C4-2B (cell line): ENCODE results near the gene EHBP1.

ENCODE experiments used
- ZFX ChIP-seq: fragments of 450-650 bp; IDR thresholded peaks from 2 replicates; pipeline ENCODE4 v1.6.1; 2017
- TF ChIP-seq, protein P1 (sequence below): fragments of 450-650 bp; conservative IDR thresholded peaks from 2 replicates; pipeline ENCODE4 v1.5.1; 2017; ENCODE audit warnings: mild to moderate bottlenecking

DNA sequence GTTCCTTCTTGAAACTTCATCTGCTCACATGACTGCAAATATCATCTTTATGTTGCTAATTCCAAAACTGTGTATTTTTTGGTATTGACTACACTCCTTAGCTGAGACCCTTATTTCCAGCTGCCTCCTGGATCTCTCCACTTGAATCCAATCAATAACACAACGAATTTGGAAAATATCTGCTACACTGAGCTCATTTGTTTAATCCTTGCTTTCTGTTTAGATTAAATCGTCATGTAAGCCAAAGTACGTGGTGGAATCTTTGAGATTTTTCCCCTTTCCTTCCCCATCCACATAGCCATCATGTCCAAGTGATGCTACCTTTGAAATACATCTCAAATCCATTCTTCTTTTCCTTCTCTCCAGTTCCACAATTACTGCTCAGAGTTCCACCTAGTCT lies 360.8 kb downstream of the EHBP1 start:
- TF ChIP-seq, protein P1, sequence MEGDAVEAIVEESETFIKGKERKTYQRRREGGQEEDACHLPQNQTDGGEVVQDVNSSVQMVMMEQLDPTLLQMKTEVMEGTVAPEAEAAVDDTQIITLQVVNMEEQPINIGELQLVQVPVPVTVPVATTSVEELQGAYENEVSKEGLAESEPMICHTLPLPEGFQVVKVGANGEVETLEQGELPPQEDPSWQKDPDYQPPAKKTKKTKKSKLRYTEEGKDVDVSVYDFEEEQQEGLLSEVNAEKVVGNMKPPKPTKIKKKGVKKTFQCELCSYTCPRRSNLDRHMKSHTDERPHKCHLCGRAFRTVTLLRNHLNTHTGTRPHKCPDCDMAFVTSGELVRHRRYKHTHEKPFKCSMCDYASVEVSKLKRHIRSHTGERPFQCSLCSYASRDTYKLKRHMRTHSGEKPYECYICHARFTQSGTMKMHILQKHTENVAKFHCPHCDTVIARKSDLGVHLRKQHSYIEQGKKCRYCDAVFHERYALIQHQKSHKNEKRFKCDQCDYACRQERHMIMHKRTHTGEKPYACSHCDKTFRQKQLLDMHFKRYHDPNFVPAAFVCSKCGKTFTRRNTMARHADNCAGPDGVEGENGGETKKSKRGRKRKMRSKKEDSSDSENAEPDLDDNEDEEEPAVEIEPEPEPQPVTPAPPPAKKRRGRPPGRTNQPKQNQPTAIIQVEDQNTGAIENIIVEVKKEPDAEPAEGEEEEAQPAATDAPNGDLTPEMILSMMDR: no peak
- TF ChIP-seq ZFX: no peak
